H9 (cell line): Measurements from ENCODE around the gene STRIT1. TPM values are rescaled to one million over a fixed set of nuclear protein-coding genes. Genes with fewer than 3 reads are reported as not detected.

Experiments used
- DNase-seq: peaks from one replicate; pipeline ENCODE4 v3.0.0-alpha.2; 2017
- H2AFZ ChIP-seq: one replicate; pipeline ENCODE4 v1.6.1; 2013; ENCODE audit warnings: mild to moderate bottlenecking, low read length, control low read depth, moderate library complexity
- H2AK5ac ChIP-seq: 2 replicates; pipeline ENCODE4 v1.6.1; 2013; ENCODE audit warnings: low read length, control low read depth, mixed read lengths; ENCODE audit not compliant: insufficient read length
- H2BK120ac ChIP-seq: one replicate; pipeline ENCODE4 v1.6.1; 2013; ENCODE audit warnings: low read depth, mild to moderate bottlenecking, low read length, control low read depth, inconsistent platforms; ENCODE audit not compliant: poor library complexity, severe bottlenecking
- H2BK12ac ChIP-seq: 2 replicates; pipeline ENCODE4 v1.6.1; 2013; ENCODE audit warnings: low read length, control low read depth, mixed read lengths, low read depth; ENCODE audit not compliant: insufficient read length
- H2BK15ac ChIP-seq: 2 replicates; pipeline ENCODE4 v1.6.1; 2013; ENCODE audit warnings: low read depth, low read length, control low read depth
- H2BK20ac ChIP-seq: one replicate; pipeline ENCODE4 v1.6.1; 2013; ENCODE audit warnings: low read depth, mild to moderate bottlenecking, low read length, control low read depth, inconsistent platforms; ENCODE audit not compliant: poor library complexity, severe bottlenecking
- H2BK5ac ChIP-seq: 2 replicates; pipeline ENCODE4 v1.6.1; 2013; ENCODE audit warnings: low read length, control low read depth, mixed read lengths; ENCODE audit not compliant: insufficient read length
- H3K14ac ChIP-seq: 2 replicates; pipeline ENCODE4 v1.6.1; 2013; ENCODE audit warnings: low read length, control low read depth; ENCODE audit not compliant: insufficient read depth
- H3K18ac ChIP-seq: 2 replicates; pipeline ENCODE4 v1.6.1; 2013; ENCODE audit warnings: low read depth, mild to moderate bottlenecking, mixed read lengths, low read length, control low read depth; ENCODE audit not compliant: insufficient read length
- H3K23ac ChIP-seq: 2 replicates; pipeline ENCODE4 v1.6.1; 2013; ENCODE audit warnings: low read length, control low read depth, mixed read lengths, low read depth; ENCODE audit not compliant: insufficient read length
- H3K23me2 ChIP-seq: 2 replicates; pipeline ENCODE4 v1.6.1; 2013; ENCODE audit warnings: low read depth, mild to moderate bottlenecking, mixed read lengths, low read length, control low read depth; ENCODE audit not compliant: insufficient read length, poor library complexity, severe bottlenecking
- H3K27ac ChIP-seq: 2 replicates; pipeline ENCODE4 v1.5.1; 2013; ENCODE audit warnings: low read length, control low read depth, mixed read lengths, low read depth; ENCODE audit not compliant: insufficient read length
- H3K27me3 ChIP-seq: 2 replicates; pipeline ENCODE4 v1.6.1; 2013; ENCODE audit warnings: low read length, control low read depth, inconsistent platforms; ENCODE audit not compliant: insufficient read depth
- H3K4ac ChIP-seq: 2 replicates; pipeline ENCODE4 v1.6.1; 2013; ENCODE audit warnings: low read depth, mild to moderate bottlenecking, control low read depth, inconsistent platforms, low read length, moderate library complexity
- H3K4me1 ChIP-seq: 2 replicates; pipeline ENCODE4 v1.6.1; 2013; ENCODE audit warnings: low read length, control low read depth, inconsistent platforms; ENCODE audit not compliant: insufficient read depth
- H3K4me2 ChIP-seq: 2 replicates; pipeline ENCODE4 v1.6.1; 2013; ENCODE audit warnings: low read length, control low read depth, mixed read lengths; ENCODE audit not compliant: insufficient read length, insufficient read depth
- H3K56ac ChIP-seq: 2 replicates; pipeline ENCODE4 v1.6.1; 2013; ENCODE audit warnings: low read depth, mild to moderate bottlenecking, mixed read lengths, low read length, control low read depth; ENCODE audit not compliant: insufficient read length
- H3K79me1 ChIP-seq: 2 replicates; pipeline ENCODE4 v1.6.1; 2013; ENCODE audit warnings: low read depth, mild to moderate bottlenecking, moderate library complexity, low read length, control low read depth, inconsistent platforms; ENCODE audit not compliant: insufficient read depth, poor library complexity, severe bottlenecking
- H3K79me2 ChIP-seq: 2 replicates; pipeline ENCODE4 v1.6.1; 2013; ENCODE audit warnings: low read length, control low read depth, inconsistent platforms; ENCODE audit not compliant: insufficient read depth
- H3K9ac ChIP-seq: 2 replicates; pipeline ENCODE4 v1.6.1; 2013; ENCODE audit warnings: low read length, control low read depth, mixed read lengths; ENCODE audit not compliant: insufficient read length; ENCODE audit errors: extremely low read depth
- H3K9me3 ChIP-seq: one replicate; pipeline ENCODE4 v1.6.1; 2013; ENCODE audit warnings: low read depth, low read length, inconsistent platforms; ENCODE audit not compliant: control insufficient read depth
- H3T11ph ChIP-seq: one replicate; pipeline ENCODE4 v1.6.1; 2013; ENCODE audit warnings: mild to moderate bottlenecking, low read length, control low read depth, inconsistent platforms
- H4K20me1 ChIP-seq: one replicate; pipeline ENCODE4 v1.6.1; 2013; ENCODE audit not compliant: control insufficient read depth, insufficient read length, insufficient read depth
- H4K5ac ChIP-seq: 2 replicates; pipeline ENCODE4 v1.6.1; 2013; ENCODE audit warnings: low read depth, mild to moderate bottlenecking, mixed read lengths, low read length, control low read depth; ENCODE audit not compliant: insufficient read length
- H4K8ac ChIP-seq: replicated peaks from 2 replicates; pipeline ENCODE4 v1.6.1; 2013; ENCODE audit warnings: low read length, control low read depth, mixed read lengths, low read depth; ENCODE audit not compliant: insufficient read length
- H4K91ac ChIP-seq: 2 replicates; pipeline ENCODE4 v1.6.1; 2013; ENCODE audit warnings: low read depth, mild to moderate bottlenecking, moderate library complexity, mixed read lengths, low read length, control low read depth; ENCODE audit not compliant: insufficient read length
- H3K27ac Mint-ChIP-seq, 3 experiments: 2 replicates in 2 of 3; 3 replicates in 1 of 3; pipeline ENCODE4 v1.8.0; 2020 to 2021; ENCODE audit warnings: mixed read lengths in 3 of 3, mild to moderate bottlenecking in 1 of 3, moderate library complexity in 1 of 3
- H3K27me3 Mint-ChIP-seq: 2 replicates; pipeline ENCODE4 v1.8.0; 2021; ENCODE audit warnings: low read depth, mild to moderate bottlenecking, moderate library complexity, mixed read lengths
- H3K36me3 Mint-ChIP-seq, 3 experiments: 2 replicates in 2 of 3; 3 replicates in 1 of 3; pipeline ENCODE4 v1.8.0; 2020 to 2021; ENCODE audit warnings: low read depth in 3 of 3, mixed read lengths in 3 of 3; ENCODE audit not compliant: insufficient read depth in 1 of 3
- H3K4me1 Mint-ChIP-seq, 2 experiments: 2 replicates each; pipeline ENCODE4 v1.8.0; 2020; ENCODE audit warnings: mixed read lengths in 2 of 2
- H3K4me3 Mint-ChIP-seq, 2 experiments: 2 replicates in 1 of 2; 3 replicates in 1 of 2; pipeline ENCODE4 v1.8.0; 2020 to 2021; ENCODE audit warnings: mild to moderate bottlenecking in 2 of 2, mixed read lengths in 2 of 2, moderate library complexity in 1 of 2
- H3K9me3 Mint-ChIP-seq, 2 experiments: 2 replicates in 1 of 2; 3 replicates in 1 of 2; pipeline ENCODE4 v1.8.0; 2020; ENCODE audit warnings: mild to moderate bottlenecking in 2 of 2, mixed read lengths in 2 of 2, moderate library complexity in 1 of 2
- WGBS: extraction: QIAGEN DNeasy Blood & Tissue Kit; methylation state at CpG from one replicate; pipeline ENCODE4 v1.1.7; 2013; ENCODE audit warnings: missing lambda C conversion rate, low lambda C conversion rate, mixed read lengths; ENCODE audit not compliant: insufficient read length; ENCODE audit errors: extremely low coverage; 5-methylcytosine and 5-hydroxymethylcytosine counted together
- total RNA-seq: library from RNA; stranded (reverse); gene quantifications from 2 replicates; pipeline ENCODE4 v1.2.1, GENCODE V29; 2021
- TF ChIP-seq, protein P1 (sequence below): fragments of 200-600 bp; sonication (generic); conservative IDR thresholded peaks from 3 replicates; pipeline ENCODE4 v1.8.0; 2021; ENCODE audit warnings: antibody characterized with exemption, mild to moderate bottlenecking

The STRIT1 gene
- total RNA-seq, 1 experiment from 2014 or later = not detected

DNA sequence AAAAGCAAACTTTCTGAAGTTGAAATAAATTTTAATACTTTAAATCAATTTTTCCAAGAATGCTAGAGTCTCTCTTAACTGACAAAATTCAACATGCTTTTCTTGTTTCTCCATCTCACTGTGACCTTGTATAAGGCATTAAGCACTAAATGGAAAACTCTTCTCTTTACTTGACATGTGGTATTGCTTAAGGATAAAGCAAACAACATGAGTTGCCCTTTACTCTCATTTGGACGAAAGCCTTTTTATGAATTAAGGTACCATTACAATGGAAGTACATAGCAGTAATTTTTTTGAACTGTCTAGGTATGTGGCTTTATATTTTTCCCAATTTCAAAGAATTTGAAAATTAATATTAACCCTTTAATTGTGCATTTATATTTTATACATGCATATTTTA lies 1.4 kb downstream of the STRIT1 start:
- no peaks in the 10 kb centered on the region for H3K27me3 ChIP-seq
- no peaks in the 10 kb centered on the region for H3K79me1 ChIP-seq
- H3K23ac ChIP-seq = no peak overlapping the region
- H2AK5ac ChIP-seq = no peak overlapping the region
- no peak overlapping the region for H3K27ac ChIP-seq
- no peak overlapping the region for H4K91ac ChIP-seq
- Mint-ChIP-seq H3K27ac (no peak overlapping the region), H3K4me1 (peaks cover 8 to 11% of the 10 kb centered on the region in 2 experiments), H3K9me3 (peaks cover 12% of the 10 kb centered on the region in 2 experiments), H3K36me3 (peaks cover 0 to 12% (median 9%) of the 10 kb centered on the region in 3 experiments; a peak in 4 of 7 replicates), H3K4me3 (no peak overlapping the region), H3K27me3 (no peaks in the 10 kb centered on the region)
- no peaks in the 10 kb centered on the region for H3K4me1 ChIP-seq
- H2BK5ac ChIP-seq = no peak overlapping the region
- H3K9ac ChIP-seq = no peak overlapping the region
- H3K56ac ChIP-seq = no peak overlapping the region
- H3K18ac ChIP-seq = no peak overlapping the region
- H3K14ac ChIP-seq = no peak overlapping the region
- H2AFZ ChIP-seq = no peak overlapping the region
- no peak overlapping the region for H4K8ac ChIP-seq
- H2BK120ac ChIP-seq = no peak overlapping the region
- no peak overlapping the region for H2BK20ac ChIP-seq
- H3K23me2 ChIP-seq = no peaks in the 10 kb centered on the region
- no peaks in the 10 kb centered on the region for H3K79me2 ChIP-seq
- H2BK12ac ChIP-seq = no peak overlapping the region
- H3K4me2 ChIP-seq = no peak overlapping the region
- H4K5ac ChIP-seq = no peak overlapping the region
- H3K4ac ChIP-seq = no peak overlapping the region
- DNase-seq = no peak
- peaks cover 9% of the 10 kb centered on the region for H3K9me3 ChIP-seq
- no peak overlapping the region for H2BK15ac ChIP-seq
- no peaks in the 10 kb centered on the region for H4K20me1 ChIP-seq
- H3T11ph ChIP-seq = no peak overlapping the region
- no CpG with 5 or more reads among the region's 1 CpG for WGBS
- TF ChIP-seq, protein P1, sequence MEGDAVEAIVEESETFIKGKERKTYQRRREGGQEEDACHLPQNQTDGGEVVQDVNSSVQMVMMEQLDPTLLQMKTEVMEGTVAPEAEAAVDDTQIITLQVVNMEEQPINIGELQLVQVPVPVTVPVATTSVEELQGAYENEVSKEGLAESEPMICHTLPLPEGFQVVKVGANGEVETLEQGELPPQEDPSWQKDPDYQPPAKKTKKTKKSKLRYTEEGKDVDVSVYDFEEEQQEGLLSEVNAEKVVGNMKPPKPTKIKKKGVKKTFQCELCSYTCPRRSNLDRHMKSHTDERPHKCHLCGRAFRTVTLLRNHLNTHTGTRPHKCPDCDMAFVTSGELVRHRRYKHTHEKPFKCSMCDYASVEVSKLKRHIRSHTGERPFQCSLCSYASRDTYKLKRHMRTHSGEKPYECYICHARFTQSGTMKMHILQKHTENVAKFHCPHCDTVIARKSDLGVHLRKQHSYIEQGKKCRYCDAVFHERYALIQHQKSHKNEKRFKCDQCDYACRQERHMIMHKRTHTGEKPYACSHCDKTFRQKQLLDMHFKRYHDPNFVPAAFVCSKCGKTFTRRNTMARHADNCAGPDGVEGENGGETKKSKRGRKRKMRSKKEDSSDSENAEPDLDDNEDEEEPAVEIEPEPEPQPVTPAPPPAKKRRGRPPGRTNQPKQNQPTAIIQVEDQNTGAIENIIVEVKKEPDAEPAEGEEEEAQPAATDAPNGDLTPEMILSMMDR = no peak
